ENCODE data around the gene TUB. TPM values are rescaled to one million over a fixed set of nuclear protein-coding genes. Genes with fewer than 3 reads are reported as not detected.
A peak's percentile ranks its signal among the peaks of the same experiment; 100 is the strongest.

TUB gene
- total RNA-seq, 1 donor from 2014 or later = 0.60 TPM

DNA sequence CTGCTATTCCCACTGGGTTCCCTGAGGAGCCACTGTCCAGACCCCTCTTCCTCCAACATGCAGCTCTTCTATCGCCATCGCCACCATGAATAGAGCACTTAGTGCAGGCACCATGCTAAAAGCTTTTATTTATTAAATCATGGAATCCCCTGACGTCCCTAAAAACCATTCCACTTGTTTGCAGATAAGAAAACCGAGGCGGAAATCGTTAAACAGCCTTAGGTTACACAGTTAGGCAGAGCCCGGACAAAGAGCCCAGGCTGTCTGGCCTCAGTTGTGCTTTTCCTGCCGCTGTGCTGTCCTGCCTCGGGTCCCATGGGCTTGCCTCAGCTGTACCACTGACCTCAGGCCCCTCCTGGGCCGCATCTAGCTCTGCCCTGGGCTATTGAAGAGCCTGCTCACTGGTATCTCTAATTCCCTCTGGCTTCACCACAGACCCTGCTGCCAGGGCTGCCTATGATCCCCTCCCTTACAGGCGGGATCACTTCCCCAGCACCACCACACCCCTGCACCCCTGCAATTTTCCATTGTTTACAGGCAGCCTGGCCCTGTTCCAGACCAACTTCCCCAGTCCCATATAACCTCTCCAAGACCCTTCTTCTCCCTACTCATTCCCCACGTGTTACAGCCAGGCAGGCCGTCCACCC, 13.0 kb upstream of the TUB start:
- DNase-seq (ENCODE audit: low read depth in 2 of 2) = peak in 1 of 2 donors; percentile 40

DNA sequence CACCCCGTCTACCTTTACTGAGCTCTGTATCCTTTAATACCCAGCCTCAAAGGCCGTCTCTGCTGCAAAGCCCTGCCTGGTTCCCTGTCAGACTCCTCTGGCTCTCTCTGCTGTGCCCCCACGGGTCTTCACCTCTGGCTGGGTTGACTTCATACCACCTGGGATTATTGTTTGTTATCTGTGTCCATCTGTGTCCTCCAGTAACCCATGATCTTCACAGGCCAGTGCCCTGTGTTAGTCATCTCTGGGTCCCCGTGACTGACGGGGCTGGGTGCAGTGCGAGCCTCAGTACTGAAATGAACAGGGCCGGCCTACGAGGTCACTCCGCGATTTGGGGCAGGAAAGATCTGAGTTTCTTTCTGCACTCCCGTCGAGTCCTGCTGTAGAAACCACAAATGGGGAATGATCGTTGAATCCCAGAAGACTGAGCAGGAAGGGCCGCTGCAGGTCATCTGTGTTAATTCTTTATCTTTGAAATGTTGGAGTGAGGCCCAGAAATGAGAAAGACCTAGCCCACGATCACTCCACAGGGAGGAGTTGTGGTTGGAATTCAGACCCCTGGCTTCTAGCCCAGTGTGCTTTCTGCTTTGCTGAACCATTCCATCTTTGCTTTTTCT, 12.3 kb upstream of the TUB start:
- peak; percentile 58 to 79 for DNase-seq (ENCODE audit: low read depth in 2 of 2)

DNA sequence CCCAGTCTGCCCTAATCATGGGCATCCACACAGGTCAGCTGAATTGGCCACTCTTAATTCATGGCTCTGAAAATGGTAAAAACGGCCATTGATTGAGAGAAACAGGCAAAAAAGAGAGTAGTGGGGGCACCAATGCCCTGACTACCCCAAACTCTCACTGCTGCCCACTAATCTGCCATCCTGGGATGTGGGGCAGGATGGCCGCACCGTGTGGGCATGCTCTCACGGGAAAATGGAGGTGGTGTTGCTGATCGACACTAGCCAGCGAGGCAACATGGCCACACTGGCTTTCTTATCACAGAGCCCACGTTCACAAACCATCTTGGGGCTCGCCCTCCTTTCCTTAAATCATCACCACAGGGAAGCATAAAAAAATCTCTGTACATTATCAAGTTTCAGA, 11.2 kb upstream of the TUB start:
- DNase-seq (ENCODE audit: low read depth in 2 of 2) = no peak

DNA sequence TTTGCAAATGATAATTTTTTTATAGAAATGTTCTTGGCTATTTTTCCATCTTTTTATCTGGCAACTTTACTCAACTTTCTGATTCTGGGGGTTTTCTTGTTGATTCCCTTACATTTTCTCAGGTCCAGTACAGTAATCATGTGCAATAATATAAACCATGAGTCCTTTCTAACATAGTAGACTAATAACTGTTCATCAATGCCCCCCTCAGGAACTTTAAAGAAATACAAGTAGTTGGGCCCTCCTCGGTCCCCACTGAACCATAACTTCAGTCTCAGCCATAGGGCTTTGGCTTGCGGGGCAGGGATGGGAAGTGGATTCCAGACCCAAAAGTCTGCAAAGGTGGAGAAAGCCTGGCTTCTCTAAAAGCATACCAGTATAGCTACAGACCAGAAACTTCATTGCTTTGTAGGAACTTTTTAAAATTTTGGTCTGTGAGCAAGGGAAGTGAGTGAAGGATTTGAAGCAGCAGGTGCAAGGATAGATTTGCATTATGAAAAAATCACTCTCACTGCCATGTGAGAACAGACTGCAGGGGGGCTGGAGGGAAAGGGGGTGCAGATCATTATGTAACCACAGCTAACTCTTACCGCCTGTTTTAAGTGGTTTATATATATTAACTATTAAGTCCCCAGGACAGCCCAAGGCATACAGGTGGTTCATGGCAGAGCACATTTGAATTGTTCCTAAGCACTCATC, 10.4 kb upstream of the TUB start:
- DNase-seq (ENCODE audit: low read depth in 2 of 2) = peak; percentile 23 to 64

DNA sequence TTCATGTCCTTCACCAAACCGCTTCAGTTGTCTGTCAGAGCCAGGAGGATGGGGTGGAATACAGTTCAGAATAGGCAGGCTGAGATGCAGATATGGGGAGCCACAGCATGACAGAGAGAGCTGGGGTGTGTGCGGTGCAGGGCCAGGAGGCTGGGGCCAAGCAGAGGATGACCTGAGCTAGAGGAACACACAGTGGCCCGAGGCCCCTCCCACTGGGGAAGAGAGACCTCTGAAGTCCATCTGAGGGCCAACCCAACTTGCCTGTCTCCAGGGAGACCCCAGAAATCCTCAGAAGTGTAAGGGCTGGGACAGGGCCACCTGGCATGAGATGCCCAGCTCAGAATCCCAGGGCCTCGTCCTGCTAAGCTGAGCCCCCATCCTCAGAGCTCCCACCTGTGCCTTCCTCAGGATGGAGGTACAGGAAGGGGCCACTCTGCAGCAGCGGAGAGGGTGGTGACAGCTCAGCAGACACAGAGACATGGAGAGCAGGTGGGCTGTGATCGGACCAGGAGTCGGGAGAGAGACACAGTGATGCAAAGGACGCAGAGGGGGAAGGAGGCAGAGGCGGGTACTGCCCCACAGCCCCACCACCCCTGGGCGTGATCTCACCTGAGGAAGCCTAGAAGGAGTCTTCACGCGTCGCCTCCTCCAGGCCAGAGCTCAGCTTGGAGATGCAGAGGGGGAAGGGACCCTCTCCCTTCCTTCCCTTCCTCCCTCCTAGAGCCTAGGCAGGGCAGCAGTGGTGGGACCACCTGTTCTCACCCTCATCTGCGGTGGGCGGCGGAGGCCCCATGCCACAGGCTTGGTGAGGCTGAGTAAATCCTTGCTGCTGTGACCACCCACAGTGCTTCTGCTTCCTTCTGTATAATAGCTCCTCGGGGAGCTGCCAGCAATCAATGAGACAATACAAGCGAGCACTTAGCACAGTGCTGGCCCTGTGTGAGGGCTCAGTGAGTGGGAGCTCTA, 9.1 kb upstream of the TUB start:
- DNase-seq (ENCODE audit: low read depth in 2 of 2) = no peak

DNA sequence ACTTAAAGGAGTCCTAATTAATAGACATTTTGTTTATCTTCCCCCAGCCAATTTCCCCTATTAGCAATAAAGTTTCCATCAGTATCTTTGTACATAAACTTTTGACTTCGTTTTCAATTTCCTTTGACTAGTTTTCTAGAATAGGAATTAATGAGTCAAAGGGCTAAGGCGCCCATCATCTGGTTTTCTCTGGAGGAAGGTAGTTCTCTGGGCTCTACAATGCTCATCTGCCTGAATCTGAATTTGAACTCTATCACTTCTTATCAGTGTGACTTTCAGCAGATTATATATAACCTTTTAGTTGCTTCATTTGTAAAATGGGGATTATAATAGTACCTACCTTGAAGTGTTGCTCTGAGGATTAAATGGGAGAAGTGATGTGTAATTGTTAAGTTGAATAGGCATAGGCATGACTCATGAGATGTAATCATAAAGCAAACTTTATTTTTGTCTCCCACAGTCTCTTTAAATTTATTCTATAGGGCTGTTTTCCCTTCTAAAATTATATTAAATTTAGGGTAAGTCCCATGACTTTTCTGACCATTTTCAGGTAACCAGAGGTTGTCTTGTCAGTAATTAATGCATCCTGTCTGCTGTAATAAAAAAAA, 5.8 kb upstream of the TUB start:
- DNase-seq (ENCODE audit: low read depth in 2 of 2) = no peak

DNA sequence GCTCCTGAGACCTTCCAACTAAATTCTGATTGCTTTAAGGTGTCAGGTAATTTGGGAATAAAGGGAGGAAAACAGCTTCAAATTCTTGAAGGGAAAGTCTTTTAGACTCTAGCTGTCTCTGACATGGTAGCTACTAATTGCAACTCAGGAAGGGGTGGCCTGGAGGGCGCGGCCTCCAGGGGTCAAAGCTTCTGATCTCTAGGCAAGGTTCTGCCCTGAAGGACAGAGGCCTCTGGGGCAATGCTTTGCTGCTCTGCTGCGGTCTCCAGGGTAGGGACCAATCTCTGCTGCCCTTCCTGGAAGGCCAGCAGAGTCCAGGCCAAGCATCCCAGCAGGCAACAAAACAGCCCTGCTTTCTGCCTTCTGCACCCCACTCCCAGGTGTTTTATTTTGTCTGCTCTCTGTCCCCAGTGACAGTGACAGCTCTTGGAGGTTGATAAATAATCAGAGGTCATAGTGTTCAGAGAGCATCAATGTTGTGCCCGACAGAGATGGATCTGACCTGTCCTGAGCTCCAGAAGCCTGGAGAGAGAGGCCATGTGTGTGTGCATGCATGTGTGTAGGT, 1.8 kb upstream of the TUB start:
- DNase-seq (ENCODE audit: low read depth in 2 of 2) = no peak

DNA sequence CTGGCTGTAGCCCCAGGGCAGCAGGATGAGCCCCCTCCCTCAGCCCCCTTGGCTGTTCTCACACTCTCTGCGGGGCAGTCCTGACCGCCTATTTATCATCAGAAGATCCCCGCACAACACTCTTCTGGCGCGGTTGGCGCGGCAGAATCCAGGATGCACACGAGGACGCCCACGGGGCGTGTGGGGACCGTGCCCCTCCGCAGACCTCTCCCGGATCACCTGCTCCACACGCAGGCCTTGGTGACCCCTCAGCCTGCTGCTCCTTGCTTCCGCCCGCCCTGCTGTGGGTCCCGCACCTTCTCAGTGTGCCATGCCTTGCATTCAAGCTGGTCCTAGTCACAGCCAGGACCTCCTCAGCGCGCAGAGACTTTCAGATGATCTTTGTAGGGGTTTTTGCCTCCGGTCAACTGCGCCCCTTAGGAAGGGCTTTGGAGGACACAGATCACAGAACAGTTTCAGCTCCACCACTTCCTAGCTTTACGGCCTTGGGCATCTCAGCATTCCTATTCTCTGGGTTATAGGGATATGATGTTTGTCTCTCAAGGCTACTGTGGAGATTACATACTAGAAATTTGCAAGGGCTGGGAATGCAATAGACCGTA, 841 bp upstream of the TUB start:
- no peak for DNase-seq (ENCODE audit: low read depth in 2 of 2)

DNA sequence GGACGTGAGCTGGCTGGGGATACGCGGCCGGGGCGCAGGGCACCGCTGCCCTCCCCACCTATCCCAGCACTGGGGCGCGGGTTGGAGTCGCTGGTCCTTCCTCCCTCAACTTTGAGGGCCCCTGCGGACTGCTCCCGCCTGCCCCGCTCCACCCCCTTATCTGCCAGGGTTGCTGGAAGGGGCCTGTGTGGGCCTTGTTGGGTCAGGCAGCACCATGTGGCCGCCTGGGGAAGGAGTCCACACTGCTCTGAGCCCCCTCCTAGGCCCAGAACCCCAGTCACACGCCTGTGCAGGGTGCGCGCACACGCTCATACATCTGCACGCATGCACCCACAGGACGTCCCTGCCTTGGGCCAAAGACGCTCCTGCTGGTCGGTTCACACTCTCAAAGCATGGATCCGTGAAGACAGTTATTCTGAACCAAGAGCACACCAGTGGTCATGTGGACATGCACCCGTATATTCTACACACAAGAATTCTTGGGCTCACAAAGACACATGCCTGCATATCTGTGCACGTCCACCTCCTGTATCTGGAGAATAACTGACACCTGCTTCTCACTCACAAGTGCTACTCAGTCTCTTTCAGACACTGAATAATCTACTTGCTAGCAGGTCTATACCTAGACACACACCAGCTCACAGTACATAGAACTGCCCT, 710 bp downstream of the TUB start:
- no peak for DNase-seq (ENCODE audit: low read depth in 2 of 2)

DNA sequence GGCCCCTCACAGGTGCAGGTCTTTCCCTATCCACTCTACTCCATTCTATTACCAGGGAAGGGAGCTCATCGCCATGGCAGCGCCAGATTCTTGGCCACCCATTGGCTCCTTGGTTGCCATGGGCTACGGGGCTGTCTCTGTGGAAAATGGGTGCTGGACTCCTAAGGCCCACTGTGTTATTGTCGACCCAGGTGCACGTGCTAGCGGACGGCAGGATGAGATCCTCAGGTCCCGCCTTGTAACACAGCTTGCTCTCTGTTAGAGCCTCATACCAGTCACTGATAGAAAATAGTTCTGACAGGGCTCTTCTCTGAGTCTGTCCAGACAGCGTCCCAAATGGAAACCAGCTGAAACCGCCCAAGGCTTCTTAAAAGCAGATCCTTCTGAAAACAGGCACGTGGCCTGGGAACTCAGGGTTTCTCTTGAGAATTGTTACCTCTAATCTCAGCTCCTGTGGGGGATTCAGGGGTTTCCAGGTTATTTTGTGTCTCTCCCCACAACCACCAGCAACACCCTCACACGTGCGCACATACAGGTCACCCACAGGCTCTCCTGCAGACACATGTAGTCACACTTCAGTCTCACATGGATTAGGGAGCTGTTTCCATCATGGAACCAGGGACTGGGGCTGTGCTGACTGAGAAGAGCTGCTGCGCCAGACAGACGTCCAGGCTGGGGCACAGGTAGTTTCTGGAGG, 1.5 kb downstream of the TUB start:
- DNase-seq (ENCODE audit: low read depth in 2 of 2) = no peak

DNA sequence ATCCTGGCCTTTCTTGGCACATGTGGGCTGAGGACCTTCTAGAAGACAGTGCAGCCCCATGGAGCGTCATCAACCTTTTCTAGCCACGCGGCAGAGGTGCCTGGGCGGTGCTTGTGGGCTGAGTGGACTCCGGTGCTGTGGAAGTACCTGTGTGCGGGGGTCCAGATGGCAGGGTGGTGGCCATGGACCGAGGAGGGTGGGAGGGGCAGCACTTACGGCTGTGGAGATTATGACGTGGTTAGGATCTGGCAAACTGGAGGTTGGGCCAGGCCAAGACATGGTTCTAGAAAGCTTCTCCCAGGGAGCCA, 2.0 kb downstream of the TUB start:
- no peak for DNase-seq (ENCODE audit: low read depth in 2 of 2)

DNA sequence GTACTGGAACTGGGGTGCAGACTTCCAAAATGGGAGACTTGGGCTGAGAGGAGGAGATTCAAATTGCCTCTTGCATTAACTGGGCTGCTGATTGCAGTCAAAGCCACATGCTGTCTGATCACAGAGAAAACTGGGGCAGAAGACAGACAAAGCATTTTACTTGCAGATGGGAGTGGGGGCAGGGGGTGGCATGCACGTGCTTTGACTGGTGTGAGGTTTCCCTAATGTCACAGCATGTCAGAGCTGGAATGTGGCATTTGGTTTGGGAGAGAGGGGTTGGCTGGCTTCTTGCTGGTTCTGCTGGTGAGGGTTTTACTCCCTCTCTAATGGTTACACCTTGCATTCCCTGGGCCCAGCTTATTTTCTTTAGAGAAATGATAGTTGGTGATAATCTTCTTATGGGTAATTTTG, 2.9 kb downstream of the TUB start:
- no peak for DNase-seq (ENCODE audit: low read depth in 2 of 2)

DNA sequence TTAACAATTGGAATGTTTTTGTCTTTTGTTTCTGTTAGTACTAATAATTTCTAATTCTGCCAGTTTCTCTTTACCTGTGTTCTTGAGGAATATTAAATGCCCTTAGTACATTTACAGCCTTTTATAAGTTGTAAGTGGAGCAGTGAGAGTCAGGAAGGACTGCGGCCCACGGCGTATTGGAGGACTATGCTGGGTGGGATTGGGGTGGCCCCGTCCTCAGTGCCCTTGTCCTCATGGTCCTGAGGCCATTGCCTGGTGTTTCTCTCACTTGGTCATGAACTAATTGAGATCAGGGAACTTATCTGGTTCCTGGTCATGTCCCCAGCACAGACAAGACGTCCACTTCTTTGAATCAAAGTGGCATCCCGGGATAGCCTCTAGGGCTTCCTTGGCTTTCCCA, 3.3 kb downstream of the TUB start:
- no peak for DNase-seq (ENCODE audit: low read depth in 2 of 2)

DNA sequence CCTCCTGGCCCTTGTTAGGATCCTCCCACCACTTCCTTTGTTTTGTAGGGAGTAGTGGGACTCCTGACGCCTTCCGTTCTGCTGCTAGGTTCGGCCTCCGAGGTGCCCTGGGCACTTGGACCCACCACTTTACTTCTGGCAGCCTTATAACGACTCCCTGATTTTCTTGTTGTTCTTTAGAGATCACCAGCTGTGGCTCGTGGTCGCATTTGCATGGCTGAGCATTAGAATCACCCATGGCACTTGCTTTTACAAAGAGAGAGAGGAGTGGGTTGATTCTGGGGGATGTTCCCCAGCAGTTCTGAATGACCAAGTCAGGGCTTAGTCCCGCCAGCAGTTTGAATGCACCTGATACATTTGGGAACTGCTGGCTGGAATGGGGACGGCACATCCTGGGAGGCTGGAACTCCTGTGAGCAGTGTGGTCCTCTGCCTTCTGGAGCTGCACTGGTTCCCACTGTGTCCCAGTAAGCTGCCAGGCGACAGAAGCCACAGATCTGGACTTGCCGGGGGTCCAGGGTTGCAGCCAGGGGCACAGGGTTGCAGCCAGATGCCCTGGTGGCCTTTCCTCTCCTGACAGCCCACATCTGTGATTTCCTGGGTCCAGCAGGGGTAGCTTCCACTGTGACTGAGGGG, 4.1 kb downstream of the TUB start:
- DNase-seq (ENCODE audit: low read depth in 2 of 2) = no peak

DNA sequence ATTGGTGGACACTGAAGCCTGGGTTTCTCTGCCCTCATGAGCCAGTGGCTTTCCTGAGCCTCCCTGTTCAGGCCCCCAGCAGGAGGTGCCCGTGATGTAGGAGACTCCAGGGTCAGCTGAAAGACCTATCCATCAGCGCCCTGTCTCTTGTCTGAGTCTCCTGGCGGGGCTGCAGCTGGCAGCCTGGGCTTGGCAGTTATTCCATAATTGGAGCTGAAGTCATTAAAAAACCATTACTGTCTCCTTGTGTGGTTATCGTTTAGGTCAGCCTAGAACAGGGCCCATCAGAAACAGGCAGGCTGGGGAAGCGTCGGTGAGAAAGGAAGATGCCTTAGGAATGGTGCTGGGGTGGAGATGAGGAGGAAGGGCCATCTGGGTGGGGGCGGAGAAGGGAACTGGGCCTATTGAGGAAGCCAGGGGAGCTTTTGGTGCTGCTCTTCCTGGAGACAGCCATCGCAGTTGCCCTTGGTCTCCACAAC, 5.0 kb downstream of the TUB start:
- DNase-seq (ENCODE audit: low read depth in 2 of 2) = no peak

DNA sequence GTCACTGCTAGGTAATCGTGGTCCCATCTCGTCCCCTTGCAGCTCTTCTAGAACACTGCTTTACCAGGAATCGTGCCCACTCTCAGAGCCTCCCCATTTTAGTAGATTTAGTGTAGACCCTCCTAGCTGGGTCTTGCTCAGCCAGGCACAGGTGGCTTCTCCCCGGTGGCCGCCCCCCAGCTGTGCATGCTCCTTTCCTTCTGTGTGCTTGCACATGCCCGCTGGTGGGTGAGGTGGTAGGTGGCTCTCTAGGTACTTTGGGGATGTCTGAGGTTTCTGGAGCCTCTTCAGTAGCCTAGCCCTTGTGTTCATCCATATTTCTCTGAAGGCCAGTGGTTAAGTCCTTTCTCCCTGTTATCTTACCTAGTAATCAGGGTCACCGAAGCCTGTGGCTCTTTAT, 5.6 kb downstream of the TUB start:
- no peak for DNase-seq (ENCODE audit: low read depth in 2 of 2)

DNA sequence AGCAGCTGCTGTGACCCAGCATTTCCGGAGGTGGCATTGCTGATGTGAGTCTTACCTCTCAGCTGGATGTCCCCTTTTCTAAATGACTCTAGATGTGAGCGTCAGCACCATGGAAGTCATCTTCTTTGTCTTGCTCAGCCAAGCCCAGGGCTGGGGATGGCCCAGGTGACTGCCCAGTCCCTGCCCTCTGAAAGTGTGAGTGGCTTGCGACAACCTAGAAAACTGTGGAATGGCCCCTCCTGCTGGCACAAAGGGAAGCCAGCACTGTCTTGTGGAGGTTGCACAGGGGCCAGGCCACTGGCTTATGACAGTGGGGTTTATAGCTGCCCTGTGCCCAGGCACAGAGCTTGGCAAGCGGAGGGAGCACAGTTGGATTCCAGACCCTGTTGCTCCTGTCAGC, 6.2 kb downstream of the TUB start:
- peak in 1 of 2 donors; percentile 31 for DNase-seq (ENCODE audit: low read depth in 2 of 2)

DNA sequence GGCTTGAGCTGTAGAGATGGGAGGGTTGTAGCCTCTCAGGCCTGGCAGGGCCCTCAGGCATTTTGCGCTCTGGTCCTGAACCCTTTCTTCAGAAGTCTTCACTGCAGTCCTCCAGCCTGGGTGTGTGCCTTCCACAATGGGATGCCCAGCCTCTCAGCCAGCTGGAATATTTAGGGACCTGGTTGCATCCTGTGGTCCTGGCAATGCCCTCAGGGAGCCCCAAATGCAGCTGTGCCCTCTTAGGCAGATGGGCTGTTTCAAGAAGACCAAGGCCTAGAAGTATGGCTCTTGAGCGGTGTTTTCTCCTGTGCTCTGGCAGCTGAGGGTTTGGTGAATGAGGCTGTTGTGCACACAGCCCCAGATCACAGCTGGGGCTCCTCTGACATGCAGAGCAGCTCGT, 6.7 kb downstream of the TUB start:
- DNase-seq (ENCODE audit: low read depth in 2 of 2) = no peak

Measured in lung microvascular endothelial cell (primary cell).